GM19025 (cell line): ENCODE results near the gene ZNF318.
A peak's percentile ranks its signal among the peaks of the same experiment; 100 is the strongest.
"Not testable (repeated sequence)": the region's sequence is repeated elsewhere in the genome, so short reads cannot be mapped to it uniquely, and the experiment has no call there.

ENCODE experiments used
- ATAC-seq: cut with Tn5 transposase; IDR thresholded peaks from one replicate; pipeline ENCODE4 v1.9.1; 2021; ENCODE audit warnings: mild to moderate bottlenecking, low read depth, moderate library complexity; ENCODE audit not compliant: unreplicated experiment

ZNF318 gene

GRCh38 chr6:43390753-43391439 lies 21.4 kb upstream of the ZNF318 start:
- not testable (repeated sequence) for ATAC-seq

DNA sequence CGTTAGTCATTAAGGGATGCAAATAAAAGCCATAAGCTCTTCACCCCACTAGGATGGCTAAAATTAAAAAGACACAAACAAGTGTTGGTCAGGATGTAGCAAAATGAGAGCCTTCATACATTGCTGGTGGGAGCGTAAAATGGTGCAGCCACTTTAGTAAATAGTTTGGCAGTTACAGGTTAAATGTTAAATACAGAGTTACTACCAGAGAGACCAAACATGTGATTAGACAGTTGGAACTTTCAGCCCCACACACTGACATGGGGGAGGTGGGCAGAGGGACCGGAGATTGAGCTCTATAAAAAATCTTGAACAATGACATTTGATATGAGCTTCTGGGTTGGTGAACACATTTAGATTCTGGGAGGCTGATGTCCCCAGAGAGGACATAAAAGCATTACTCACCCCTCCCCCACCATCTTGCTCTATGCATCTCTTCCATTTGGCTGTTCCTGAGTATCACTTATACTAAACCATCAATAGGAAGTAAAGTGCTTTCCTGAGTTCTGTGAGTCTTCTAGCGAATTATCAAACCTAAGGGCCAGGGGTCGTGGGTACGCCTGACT lies 20.4 kb upstream of the ZNF318 start:
- ATAC-seq, result no peak

DNA sequence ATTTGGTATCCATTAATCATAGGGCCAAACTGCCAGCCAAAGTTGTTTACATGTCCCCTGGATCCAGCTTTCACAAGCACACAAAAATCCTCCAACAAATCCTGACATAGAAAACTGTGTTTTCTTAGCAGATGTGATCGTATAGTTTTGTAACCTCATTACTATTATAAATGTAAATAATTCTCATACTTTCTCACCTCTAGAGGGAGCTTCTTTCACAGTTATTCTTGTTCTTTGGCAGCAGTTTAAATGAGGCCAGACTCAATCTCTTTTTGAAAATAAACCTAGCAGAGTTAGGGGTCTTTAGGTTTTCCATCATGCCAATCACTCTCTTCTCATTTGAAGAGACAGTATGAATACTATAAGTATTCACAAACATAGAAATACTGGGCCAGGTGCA lies 17.0 kb upstream of the ZNF318 start:
- ATAC-seq, result no peak

DNA sequence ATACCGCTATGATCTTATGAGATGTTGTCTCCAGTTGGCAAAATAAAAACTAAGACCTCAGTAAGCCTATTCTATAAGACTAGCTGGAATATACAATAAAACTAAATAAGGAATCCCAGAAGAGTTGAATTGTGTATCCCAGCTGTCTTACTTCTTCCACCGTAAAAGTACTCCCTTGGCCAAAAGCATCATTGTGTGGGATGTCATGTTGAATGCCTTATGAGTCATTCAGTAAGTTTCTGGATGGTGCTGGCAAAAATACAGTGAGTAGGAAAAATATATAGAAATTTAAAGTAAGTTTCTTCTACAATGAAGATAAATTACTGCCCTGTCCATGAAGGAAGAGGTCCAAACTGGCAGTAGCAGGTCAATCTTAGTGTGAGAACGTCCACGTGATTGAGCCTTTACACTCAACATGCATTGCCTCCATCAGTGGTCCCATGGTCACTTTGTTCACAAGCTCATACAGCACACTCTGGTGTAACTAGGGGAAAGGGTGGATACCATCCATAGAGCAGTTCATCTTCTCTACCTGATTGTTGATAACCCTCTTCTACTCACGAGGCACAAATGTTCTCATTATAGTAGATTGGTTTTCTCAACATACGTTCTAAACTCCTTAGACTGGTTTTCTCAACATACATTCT lies 13.7 kb upstream of the ZNF318 start:
- no peak for ATAC-seq

GRCh38 chr6:43380858-43381257 lies 11.4 kb upstream of the ZNF318 start:
- not testable (repeated sequence) for ATAC-seq

DNA sequence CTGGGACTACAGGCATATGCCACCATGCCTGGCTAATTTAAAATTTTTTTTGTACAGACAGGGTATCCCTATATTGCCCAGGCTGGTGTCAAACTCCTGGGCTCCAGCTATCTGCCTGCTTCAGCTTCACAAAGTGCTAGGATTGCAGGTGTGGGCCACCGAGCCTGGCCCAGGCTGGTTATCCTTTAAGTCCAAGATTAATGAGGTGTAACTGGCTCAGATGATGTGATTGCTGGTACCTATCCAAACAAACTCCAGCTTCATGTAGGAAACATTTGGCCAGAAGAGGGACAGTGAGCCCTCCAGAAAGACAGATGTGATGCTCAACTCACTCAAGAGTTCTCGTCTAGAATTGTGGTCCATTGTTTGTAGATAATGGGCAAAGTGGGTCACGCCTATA lies 9.2 kb upstream of the ZNF318 start:
- no peak for ATAC-seq

GRCh38 chr6:43377710-43378229 lies 8.3 kb upstream of the ZNF318 start:
- ATAC-seq, result no peak

GRCh38 chr6:43376551-43376981 lies 7.1 kb upstream of the ZNF318 start:
- peak; percentile 50 for ATAC-seq

- ATAC-seq, result no peak
These were observed 6.2 kb upstream of the ZNF318 start for GRCh38 chr6:43375693-43376092.

- no peak for ATAC-seq
These were observed 3.9 kb upstream of the ZNF318 start for GRCh38 chr6:43373252-43373875.

DNA sequence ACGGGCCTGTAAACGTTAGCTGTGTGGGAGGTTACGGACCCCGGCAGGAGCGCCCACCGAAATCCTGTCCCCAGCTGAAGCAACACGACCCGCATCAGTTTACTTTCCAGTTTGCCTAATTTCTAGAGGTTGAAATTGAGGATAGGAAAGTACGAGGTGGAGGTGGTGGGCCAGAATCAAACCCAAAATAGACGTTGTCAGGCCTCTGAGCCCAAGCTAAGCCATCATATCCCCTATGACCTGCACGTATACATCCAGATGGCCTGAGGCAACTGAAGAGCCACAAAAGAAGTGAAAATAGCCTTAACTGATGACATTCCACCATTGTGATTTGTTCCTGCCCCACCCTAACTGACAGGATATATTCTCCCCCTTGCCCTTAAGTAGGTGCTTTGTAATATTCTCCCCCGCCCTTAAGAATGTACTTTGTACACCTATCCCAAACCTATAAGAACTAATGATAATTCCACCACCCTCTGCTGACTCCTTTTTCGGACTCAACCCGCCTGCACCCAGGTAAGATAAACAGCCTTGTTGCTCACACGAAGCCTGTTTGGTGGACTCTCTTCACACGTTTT lies 645 bp upstream of the ZNF318 start:
- peak; percentile 1 for ATAC-seq

DNA sequence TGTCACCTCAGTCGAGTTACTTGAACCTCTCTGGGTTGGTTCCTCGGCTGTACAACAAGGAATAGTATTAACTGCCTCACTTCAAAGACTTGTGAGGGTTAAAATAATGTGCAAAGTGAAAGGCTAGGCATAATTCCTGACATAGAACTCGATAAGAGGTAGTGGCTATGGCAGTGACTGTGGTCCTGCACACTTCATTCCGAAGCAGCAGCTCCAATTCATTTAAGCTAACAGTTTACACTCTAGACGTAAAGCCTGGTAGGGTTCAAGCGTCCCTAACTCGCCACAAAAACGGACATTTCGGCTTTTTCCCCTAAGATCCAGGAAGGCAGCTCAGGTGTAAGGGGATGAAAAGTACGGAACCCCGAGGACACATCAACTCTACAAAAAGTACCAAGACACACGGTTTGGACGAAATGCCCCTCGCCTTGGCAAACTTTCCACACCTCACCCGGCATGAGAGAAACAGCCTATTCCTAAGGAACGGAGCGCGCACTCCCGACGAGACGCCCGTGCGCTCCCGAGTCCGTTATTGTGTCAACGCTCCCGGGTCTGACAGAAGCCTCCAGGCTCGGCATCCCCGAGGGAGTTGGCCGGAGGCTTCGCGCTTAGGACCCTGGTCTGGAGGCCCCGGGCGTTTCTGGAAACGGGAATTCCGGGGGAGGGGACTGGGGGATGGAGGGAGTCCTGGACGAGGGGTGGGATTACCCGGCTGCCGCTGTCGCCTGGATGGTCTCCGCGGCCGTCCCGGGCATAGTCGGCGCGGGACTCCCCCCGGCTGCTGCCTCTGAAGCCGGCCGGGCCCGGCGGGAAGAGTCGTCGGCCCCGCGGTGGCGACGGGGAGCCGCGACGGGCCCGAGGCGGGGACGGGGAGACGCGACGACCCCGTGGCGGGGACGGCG lies 937 bp downstream of the ZNF318 start:
- peak; percentile 1 for ATAC-seq

- no peak for ATAC-seq
These were observed 2.0 kb downstream of the ZNF318 start for GRCh38 chr6:43367245-43367984.

- ATAC-seq, result no peak
These were observed 8.2 kb downstream of the ZNF318 start for GRCh38 chr6:43361269-43361668.

DNA sequence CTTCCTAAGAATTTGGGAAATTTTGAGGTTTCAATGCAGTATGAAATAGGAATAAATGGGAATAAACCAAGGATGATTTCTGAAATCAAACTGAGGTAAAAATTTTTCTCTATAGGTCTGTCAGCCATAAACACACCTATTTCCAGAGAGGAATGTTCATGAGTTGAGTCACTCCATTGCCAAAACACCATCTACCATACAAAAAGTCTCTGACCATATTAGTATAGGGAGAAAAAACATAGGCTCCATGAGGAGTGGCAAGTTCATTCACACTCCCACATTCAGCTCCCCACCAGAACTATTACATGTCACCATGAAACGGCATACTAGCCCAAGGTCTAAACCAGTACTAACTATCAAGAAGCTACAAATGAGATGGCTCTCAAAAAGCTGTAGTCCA lies 9.6 kb downstream of the ZNF318 start:
- ATAC-seq, result no peak

DNA sequence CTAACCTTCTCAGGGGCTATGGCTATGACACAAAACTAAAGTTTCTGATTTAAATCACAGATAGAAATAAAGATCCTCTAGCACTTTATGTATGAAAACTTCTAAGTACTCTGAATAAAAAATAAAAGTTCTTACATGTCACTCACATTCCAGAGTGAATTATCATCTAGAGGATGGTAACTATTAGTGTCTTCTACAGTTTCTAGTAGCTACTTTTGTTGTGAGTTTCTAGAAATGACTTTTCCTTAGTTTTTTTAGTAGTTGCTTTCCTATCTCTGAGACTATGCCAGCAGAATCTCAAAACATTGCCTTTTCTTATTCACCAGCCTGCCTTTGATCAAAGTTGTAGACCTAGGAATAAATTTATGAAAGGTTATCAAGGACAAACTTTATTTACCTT lies 10.1 kb downstream of the ZNF318 start:
- no peak for ATAC-seq

GRCh38 chr6:43355862-43356590 lies 13.4 kb downstream of the ZNF318 start:
- ATAC-seq, result no peak

DNA sequence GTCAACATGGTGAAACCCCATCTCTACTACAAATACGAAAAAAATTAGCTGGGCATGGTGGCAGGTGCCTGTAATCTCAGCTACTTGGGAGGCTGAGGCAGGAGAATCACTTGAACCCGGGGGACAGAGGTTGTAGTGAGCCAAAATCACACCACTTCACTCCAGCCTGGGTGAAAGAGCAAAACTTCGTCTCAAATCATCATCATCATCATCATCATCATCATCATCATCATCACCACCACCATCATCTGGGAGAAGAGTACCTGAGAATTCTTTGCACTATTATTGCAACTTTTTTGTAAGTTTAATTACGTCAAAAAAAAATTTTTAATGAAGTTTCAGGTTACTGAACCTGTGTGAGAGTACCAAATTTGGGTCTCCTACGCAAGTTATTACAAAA lies 17.5 kb downstream of the ZNF318 start:
- ATAC-seq, result not testable (repeated sequence)

- no peak for ATAC-seq
These were observed 22.0 kb downstream of the ZNF318 start for GRCh38 chr6:43347444-43347843.
